Erythroblast (primary cell): ENCODE results near the gene RCC1.
"Not testable (repeated sequence)": the region's sequence is repeated elsewhere in the genome, so short reads cannot be mapped to it uniquely, and the experiment has no call there.

Experiments used
- DNase-seq, 2 experiments: peaks; one replicate each; lab custom pipeline; 2025; lab: John Stamatoyannopoulos, UW
- GATA1 ChIP-seq: IDR thresholded peaks from 2 replicates; pipeline ENCODE4 v1.6.1; 2011; ENCODE audit warnings: low read depth, mild to moderate bottlenecking, control low read depth, low read length, moderate library complexity
- POLR2A ChIP-seq: IDR thresholded peaks from 2 replicates; pipeline ENCODE4 v1.6.1; 2011; ENCODE audit warnings: mild to moderate bottlenecking, low read length

The RCC1 gene

DNA sequence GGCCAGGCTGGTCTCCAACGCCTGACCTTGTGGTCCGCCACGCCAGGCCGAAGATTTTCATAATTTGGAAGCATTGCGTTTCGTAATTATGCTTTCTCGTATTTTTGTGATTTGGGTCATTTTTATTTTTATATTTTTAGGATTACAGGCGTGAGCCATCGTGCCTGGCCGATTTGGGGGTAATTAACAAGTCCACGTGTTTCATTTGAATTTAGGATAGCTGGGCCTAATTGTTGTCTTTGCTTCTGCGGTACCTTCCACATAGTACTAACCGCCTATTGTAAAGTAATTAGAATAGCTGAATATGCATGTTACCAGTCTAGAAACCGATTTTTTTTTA, 1.0 kb downstream of the RCC1 start:
- peak in 1 of 2 experiments; percentile 57 for DNase-seq
- TF ChIP-seq POLR2A (no peak), GATA1 (no peak)

- no peak for DNase-seq
- no peak for TF ChIP-seq GATA1
- TF ChIP-seq POLR2A, result peak; percentile 41
These were observed 1.4 kb downstream of the RCC1 start for GRCh38 chr1:28507247-28507645.

DNA sequence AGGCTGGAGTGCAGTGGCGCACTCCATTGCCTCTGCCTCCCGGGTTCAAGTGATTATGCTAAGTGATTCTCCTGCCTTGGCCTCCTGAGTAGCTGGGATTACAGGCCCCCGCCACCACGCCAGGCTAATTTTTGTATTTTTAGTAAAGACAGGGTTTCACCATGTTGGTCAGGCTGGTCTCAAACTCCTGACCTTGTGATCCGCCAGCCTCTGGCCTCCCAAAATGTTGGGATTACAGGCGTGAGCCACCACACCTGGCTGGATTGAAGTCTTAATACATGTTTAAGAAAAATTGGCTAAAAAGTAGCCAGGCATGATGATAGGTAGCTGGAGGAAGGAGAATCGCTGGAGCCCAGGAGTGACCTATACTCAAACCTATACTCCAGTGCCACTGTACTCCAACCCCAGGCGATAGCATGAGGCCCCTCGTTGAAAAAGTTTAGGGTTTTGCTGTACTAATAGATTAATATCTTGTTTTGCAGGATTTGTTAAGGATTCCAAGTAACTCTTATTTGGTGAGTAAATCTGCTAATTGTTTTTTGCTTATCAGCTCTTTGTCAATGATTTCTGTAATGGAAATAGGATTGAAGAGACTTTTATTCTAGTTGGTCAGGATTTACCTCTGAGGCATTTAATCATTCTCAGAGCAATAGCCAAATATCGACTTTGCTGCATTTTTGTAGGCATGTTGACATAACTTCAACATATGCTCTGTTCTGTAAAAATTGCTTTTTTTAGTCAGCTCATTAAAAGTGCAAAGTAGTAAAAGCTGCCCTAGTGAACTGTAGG, 2.0 kb downstream of the RCC1 start:
- DNase-seq, result peak in 1 of 2 experiments; percentile 34
- TF ChIP-seq POLR2A, result no peak
- TF ChIP-seq GATA1, result no peak

GRCh38 chr1:28508435-28508754, 2.6 kb downstream of the RCC1 start:
- no peak for TF ChIP-seq GATA1
- TF ChIP-seq POLR2A, result peak; percentile 43
- DNase-seq, result no peak

- DNase-seq, result peak in 1 of 2 experiments; percentile 42
- TF ChIP-seq POLR2A (peak; percentile 86), GATA1 (no peak)
These were observed 3.9 kb downstream of the RCC1 start for GRCh38 chr1:28509705-28510272.

GRCh38 chr1:28510273-28510969, 4.6 kb downstream of the RCC1 start:
- no peak for TF ChIP-seq GATA1
- peak; percentile 90 for TF ChIP-seq POLR2A
- DNase-seq, result peak in 1 of 2 experiments; percentile 42

DNA sequence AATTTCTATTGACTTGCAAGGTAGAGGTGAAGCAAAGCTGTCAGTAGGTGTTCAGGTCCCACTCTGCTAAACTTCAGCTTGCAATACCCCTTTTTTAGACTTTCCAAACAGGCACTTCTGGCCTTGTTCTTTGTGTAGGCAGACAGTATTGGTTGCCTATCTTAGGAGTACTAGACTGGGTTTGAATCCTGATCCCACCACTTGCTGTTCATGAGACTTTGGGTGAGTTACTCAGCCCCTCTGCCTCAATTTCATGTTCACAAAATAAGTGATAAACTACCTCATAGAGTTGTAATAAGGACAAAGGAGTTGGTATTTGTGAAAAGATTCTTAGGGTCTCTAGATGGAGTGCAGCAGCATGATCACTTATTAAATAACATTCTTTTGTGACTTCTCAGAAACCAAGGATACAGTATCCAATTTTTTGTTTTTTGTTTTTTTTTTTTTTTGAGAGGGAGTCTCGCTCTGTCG, 5.2 kb downstream of the RCC1 start:
- TF ChIP-seq GATA1, result no peak
- TF ChIP-seq POLR2A, result peak; percentile 69
- DNase-seq, result no peak

DNA sequence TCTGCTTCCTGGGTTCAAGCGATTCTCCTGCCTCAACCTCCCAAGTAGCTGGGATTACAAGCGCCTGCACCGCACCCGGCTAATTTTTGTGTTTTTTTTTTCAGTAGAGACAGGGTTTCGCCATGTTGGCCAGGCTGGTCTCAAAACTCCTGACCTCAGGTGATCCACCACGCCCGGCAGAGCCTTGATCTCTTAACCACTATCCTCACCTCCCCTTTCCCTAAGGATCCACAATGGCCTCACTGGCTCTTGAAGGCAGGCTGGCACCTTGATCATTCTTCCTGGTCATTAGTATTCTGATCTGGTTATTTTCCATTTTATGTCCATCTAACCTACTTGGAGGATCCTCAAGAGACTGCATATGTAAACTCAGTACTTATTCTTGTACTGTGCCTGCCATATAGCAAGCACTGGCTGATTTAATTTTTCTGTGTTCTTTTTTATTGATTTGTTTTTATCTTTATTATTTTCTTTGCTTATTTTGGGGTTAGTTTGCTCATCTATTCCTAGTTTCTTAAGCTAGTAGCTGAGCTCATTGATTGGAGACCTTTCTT, 6.3 kb downstream of the RCC1 start:
- no peak for DNase-seq
- TF ChIP-seq GATA1 (no peak), POLR2A (peak; percentile 49)

GRCh38 chr1:28514445-28514933, 8.6 kb downstream of the RCC1 start:
- DNase-seq, result not testable (repeated sequence)

- TF ChIP-seq POLR2A (no peak), GATA1 (no peak)
- DNase-seq, result no peak
These were observed 10.7 kb downstream of the RCC1 start for GRCh38 chr1:28516518-28516956.

GRCh38 chr1:28517649-28517999, 11.8 kb downstream of the RCC1 start:
- DNase-seq, result no peak
- no peak for TF ChIP-seq GATA1
- TF ChIP-seq POLR2A, result no peak

DNA sequence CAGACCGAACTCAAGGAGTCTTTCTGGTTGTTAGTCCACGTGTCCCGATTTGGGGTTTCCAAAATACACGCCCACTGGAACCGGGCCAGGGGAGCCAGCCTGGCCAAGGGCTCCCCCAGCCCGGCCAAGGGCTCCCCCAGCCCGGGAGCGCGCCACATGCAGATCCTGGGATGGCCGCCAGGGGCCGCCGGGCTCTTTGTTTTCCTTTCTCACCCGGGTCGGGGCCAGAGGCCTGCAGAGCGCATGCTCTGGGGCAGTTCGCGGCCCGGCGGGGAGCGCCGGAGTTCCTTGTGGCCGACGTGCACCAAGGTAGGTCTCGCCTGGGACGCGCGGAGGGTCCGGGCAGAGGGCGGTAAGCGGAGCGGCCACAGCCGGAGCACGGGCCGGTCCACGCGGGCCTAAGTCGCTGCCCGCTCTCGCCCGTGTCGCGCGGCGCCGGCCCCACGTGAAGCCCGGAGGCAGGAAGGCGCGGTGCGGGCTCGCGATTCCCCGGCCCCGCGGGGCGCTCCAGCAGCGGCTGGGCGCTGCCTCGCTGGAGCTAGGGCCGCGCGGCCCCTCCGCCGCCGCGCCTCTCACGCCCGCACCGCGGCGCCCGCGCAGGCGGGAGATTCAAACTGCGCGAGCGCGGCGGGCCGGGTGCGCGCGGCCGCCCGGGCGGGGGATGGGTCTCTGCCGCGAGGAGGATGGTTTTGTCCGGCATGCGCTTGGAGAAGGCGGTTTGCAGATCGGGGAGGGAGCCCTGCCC, 12.3 kb downstream of the RCC1 start:
- no peak for TF ChIP-seq GATA1
- peak; percentile 76 for TF ChIP-seq POLR2A
- DNase-seq, result peak; percentile 91 to 94

- TF ChIP-seq POLR2A (no peak), GATA1 (no peak)
These were observed 13.0 kb downstream of the RCC1 start for GRCh38 chr1:28518745-28519341.

More at GRCh38 chr1:28518745-28519341, 13.0 kb downstream of the RCC1 start:
- DNase-seq, result peak in 1 of 2 experiments; percentile 85
